Sigmoid colon (tissue), 3 donors: ENCODE results near the gene DUT.

Source experiments
- POLR2A ChIP-seq, 2 donors: fragments of 450-650 bp; IDR thresholded peaks; one replicate each; pipeline ENCODE4 v1.6.1; 2016; ENCODE audit warnings: antibody characterized with exemption in 2 of 2, mild to moderate bottlenecking in 2 of 2, moderate library complexity in 2 of 2
- TF ChIP-seq, protein P1 (sequence below), 4 experiments: fragments of 450-650 bp in 3 of 4; fragments of 200-600 bp in 1 of 4; IDR thresholded peaks; one replicate each; pipeline ENCODE4 v1.5.1; 2016 to 2019; ENCODE audit warnings: antibody characterized with exemption in 4 of 4, mild to moderate bottlenecking in 3 of 4, moderate library complexity in 2 of 4

DNA sequence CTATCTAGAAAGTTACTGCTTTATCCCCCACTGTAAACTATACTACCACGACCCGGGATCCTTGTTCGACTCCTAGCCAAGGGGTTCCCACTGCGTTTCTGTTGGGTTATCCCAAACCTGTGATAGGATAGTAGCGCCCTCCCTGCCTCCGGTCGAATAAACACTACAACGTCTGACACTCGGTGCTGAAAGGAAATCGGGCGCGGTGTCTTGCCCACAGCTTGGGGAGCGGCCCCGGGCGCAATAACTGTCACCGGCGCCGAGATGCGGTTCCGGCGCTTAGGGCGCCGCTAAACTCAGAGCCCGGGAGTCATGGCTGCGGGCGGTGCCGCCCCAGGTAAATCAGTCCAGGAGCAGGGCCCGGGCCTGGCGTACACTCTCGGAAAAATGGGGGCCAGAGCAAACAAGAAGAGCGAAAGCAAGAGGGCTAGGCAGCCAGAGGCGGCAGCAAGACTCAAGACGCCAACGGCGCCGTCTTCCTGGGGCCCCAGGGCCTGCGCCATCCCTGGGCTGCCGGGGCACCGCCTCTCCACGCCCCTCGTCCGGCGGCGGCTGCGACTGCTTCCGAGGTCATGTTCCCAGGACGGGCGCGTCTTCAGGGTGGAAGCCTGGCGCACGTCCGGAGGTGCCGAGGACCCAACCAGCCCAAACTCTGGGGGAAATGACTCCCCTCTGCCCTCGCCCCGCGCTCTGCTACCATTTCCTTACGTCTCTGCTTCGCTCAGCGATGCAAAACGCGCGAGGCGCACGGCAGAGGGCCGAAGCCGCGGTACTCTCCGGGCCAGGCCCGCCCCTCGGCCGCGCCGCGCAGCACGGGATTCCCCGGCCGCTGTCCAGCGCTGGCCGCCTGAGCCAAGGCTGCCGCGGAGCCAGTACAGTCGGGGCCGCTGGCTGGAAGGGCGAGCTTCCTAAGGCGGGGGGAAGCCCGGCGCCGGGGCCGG is at the start of gene DUT:
- TF ChIP-seq, protein P1, sequence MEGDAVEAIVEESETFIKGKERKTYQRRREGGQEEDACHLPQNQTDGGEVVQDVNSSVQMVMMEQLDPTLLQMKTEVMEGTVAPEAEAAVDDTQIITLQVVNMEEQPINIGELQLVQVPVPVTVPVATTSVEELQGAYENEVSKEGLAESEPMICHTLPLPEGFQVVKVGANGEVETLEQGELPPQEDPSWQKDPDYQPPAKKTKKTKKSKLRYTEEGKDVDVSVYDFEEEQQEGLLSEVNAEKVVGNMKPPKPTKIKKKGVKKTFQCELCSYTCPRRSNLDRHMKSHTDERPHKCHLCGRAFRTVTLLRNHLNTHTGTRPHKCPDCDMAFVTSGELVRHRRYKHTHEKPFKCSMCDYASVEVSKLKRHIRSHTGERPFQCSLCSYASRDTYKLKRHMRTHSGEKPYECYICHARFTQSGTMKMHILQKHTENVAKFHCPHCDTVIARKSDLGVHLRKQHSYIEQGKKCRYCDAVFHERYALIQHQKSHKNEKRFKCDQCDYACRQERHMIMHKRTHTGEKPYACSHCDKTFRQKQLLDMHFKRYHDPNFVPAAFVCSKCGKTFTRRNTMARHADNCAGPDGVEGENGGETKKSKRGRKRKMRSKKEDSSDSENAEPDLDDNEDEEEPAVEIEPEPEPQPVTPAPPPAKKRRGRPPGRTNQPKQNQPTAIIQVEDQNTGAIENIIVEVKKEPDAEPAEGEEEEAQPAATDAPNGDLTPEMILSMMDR (IDR thresholded peaks at IDR 0.05): no peak
- TF ChIP-seq POLR2A (IDR thresholded peaks at IDR 0.05): peak; percentile 79 to 85
